Measurements from ENCODE around the gene PRPF38B. TPM values are rescaled to one million over a fixed set of nuclear protein-coding genes. Genes with fewer than 3 reads are reported as not detected.

The PRPF38B gene
- total and polyA plus RNA-seq, 9 of the 15 experiments (the other 6 are each of a cell fraction or from before 2014, with no cell fraction given), result 25.3 to 85.5 (median 66.4) TPM

GRCh38 chr1:108747898-108748297 is 55.8 kb downstream of the PRPF38B start (continued):
- TF ChIP-seq MBD2 (IDR thresholded peaks at IDR 0.05; ENCODE audit: borderline replicate concordance, low read depth) (no peak), TAF9B (IDR thresholded peaks at IDR 0.05; ENCODE audit: partially characterized antibody) (no peak), TAF1 (IDR thresholded peaks at IDR 0.05; ENCODE audit: control insufficient read depth, extremely low read depth, insufficient read depth, low read length, severe bottlenecking) (no peak), ZNF316 (IDR thresholded peaks at IDR 0.05) (no peak), XRCC4 (IDR thresholded peaks at IDR 0.05; ENCODE audit: extremely low read depth, insufficient read depth, insufficient read length) (no peak), BRF2 (IDR thresholded peaks at IDR 0.05; ENCODE audit: borderline replicate concordance, insufficient read depth, insufficient read length) (no peak)

GRCh38 chr1:108749081-108749480 is 57.0 kb downstream of the PRPF38B start:
- no TSS peak for BruUV-seq (replicated peaks)
- no peaks in the 10 kb centered on the region for H3K27me3 ChIP-seq (ENCODE audit: control insufficient read depth in 2 of 2, insufficient read depth in 2 of 2, low read length in 2 of 2)

More at GRCh38 chr1:108749081-108749480, 57.0 kb downstream of the PRPF38B start:
- Histone ChIP-seq H3K4me2 (ENCODE audit: insufficient read depth, low read length) (no peak overlapping the region), H3K4me3 (no peak overlapping the region), H3K36me3 (ENCODE audit: control insufficient read depth, insufficient read depth, low read length) (peaks cover 22% of the 10 kb centered on the region; the same call in 2 of the 3 replicates), H3K4me1 (replicated peaks in 1 of 2; ENCODE audit: control insufficient read depth in 2 of 2, insufficient read depth in 2 of 2, low read length in 2 of 2) (peaks cover 4 to 9% of the 10 kb centered on the region in 2 experiments; a peak in 4 of 5 replicates), H3K9me1 (ENCODE audit: control insufficient read depth, insufficient read depth, low read length) (no peaks in the 10 kb centered on the region), H3K9me3 (replicated peaks; ENCODE audit: control insufficient read depth, insufficient read depth, low read depth, low read length) (no peaks in the 10 kb centered on the region), H2AFZ (ENCODE audit: low read depth, low read length) (no peak overlapping the region), H4K20me1 (replicated peaks; ENCODE audit: control insufficient read depth, insufficient read depth, low read length) (no peaks in the 10 kb centered on the region), H3K79me2 (ENCODE audit: control insufficient read depth, insufficient read depth, low read length) (peaks cover 26% of the 10 kb centered on the region), H3K9ac (ENCODE audit: insufficient read depth in 1 of 2, low read depth in 2 of 2, low read length in 2 of 2) (no peak overlapping the region), H3K27ac (ENCODE audit: extremely low read depth, low read depth, low read length) (no peak overlapping the region)
- TF ChIP-seq KLF6 (CRISPR knock-in tag; IDR thresholded peaks at IDR 0.05; ENCODE audit: borderline replicate concordance), result no peak
- no peak for TF ChIP-seq SFPQ (IDR thresholded peaks at IDR 0.05; ENCODE audit: low read depth, low read length)
- TF ChIP-seq GABPB2 (CRISPR knock-in tag; conservative IDR thresholded peaks at IDR 0.05), result no peak
- TF ChIP-seq PTRF (tag; IDR thresholded peaks at IDR 0.05), result no peak
- TF ChIP-seq NCOA6 (IDR thresholded peaks at IDR 0.05), result no peak
- TF ChIP-seq PTBP1 (IDR thresholded peaks at IDR 0.05; ENCODE audit: low read depth, low read length), result no peak
- TF ChIP-seq ILF3 (IDR thresholded peaks at IDR 0.05; ENCODE audit: borderline replicate concordance), result no peak
- no peak for ATAC-seq
- 70% methylated on average over 4 of the region's 4 CpGs for WGBS (ENCODE audit: insufficient coverage, low coverage, missing lambda C conversion rate)
- in situ Hi-C loops (cut with MboI), result no loop called here
- DNase-seq (ENCODE audit: extremely low read depth in 1 of 4, low spot score in 3 of 4), result no peak
- POLR2A ChIA-PET, result interaction anchor here (0.6 kb wide), 1 partner anchor 1688 kb away, joined by 3 read pairs; no protein-coding TSS in a partner anchor
- no peak for FAIRE-seq
- intact Hi-C loops (cut with micrococcal nuclease), result loop anchor here (5.0 to 10.0 kb wide), 4 partner anchors 48 to 356 kb away; partner anchors contain the start of gene GPSM2
- CTCF ChIA-PET (ENCODE audit: low intra/inter-chr PET ratio), result no interaction called here

Data from K562 (cell line).